Neural cell (in vitro differentiated cells): ENCODE data around the gene CAMK2D. TPM values are rescaled to one million over a fixed set of nuclear protein-coding genes. Genes with fewer than 3 reads are reported as not detected.

Experiments used
- H2AFZ ChIP-seq: fragments of 200-600, 300-800 bp; sonication (generic), shearing (Covaris generic); 2 replicates; pipeline ENCODE4 v1.6.0; 2014; ENCODE audit warnings: low read depth, mild to moderate bottlenecking, antibody characterized with exemption, low read length, moderate library complexity
- H3F3A ChIP-seq: fragments of 200-600 bp; shearing (Covaris generic); 2 replicates; pipeline ENCODE4 v1.6.1; 2016; ENCODE audit warnings: mild to moderate bottlenecking, moderate library complexity, mixed read lengths, antibody characterized with exemption, low read length; ENCODE audit not compliant: insufficient read depth, poor library complexity, severe bottlenecking
- H3K27ac ChIP-seq: fragments of 200-600, 300-800 bp; sonication (generic), shearing (Covaris generic); 2 replicates; pipeline ENCODE4 v1.5.1; 2014; ENCODE audit warnings: mild to moderate bottlenecking, low read length, moderate library complexity
- H3K27me3 ChIP-seq: fragments of 300-800, 200-600 bp; sonication (generic), shearing (Covaris generic); 2 replicates; pipeline ENCODE4 v1.6.0; 2014; ENCODE audit warnings: mild to moderate bottlenecking, low read depth, low read length, moderate library complexity; ENCODE audit not compliant: insufficient read depth
- H3K36me3 ChIP-seq: fragments of 300-800, 200-600 bp; sonication (generic), shearing (Covaris generic); 2 replicates; pipeline ENCODE4 v1.5.1; 2014; ENCODE audit warnings: mild to moderate bottlenecking, antibody characterized with exemption, low read length, moderate library complexity; ENCODE audit not compliant: insufficient read depth
- H3K4me2 ChIP-seq: fragments of 300-800, 200-600 bp; sonication (generic), shearing (Covaris generic); 2 replicates; pipeline ENCODE4 v1.6.0; 2014; ENCODE audit warnings: mild to moderate bottlenecking, low read length
- H3K4me3 ChIP-seq: fragments of 300-800, 200-600 bp; sonication (generic), shearing (Covaris generic); 2 replicates; pipeline ENCODE4 v1.5.1; 2014; ENCODE audit warnings: mild to moderate bottlenecking, low read length, moderate library complexity
- H3K79me2 ChIP-seq: fragments of 200-600 bp; shearing (Covaris generic); replicated peaks from 2 replicates; pipeline ENCODE4 v1.6.0; 2014; ENCODE audit warnings: mild to moderate bottlenecking, low read length, moderate library complexity; ENCODE audit not compliant: insufficient read depth
- H3K9ac ChIP-seq: fragments of 300-800, 200-600 bp; sonication (generic), shearing (Covaris generic); 2 replicates; pipeline ENCODE4 v1.6.1; 2016; ENCODE audit warnings: mild to moderate bottlenecking, low read length, mixed read lengths
- H3K9me2 ChIP-seq: fragments of 200-600 bp; shearing (Covaris generic); 2 replicates; pipeline ENCODE4 v1.6.1; 2016; ENCODE audit warnings: mild to moderate bottlenecking, low read length, mixed read lengths; ENCODE audit not compliant: insufficient read depth
- H3K9me3 ChIP-seq: fragments of 200-600, 300-800 bp; sonication (generic), shearing (Covaris generic); 2 replicates; pipeline ENCODE4 v1.6.1; 2016; ENCODE audit warnings: mild to moderate bottlenecking, mixed run types, low read length, moderate library complexity, mixed read lengths
- H4K20me1 ChIP-seq: fragments of 200-600 bp; shearing (Covaris generic); 2 replicates; pipeline ENCODE4 v1.6.1; 2016; ENCODE audit warnings: mild to moderate bottlenecking, mixed run types; ENCODE audit not compliant: insufficient read depth
- EP300 ChIP-seq: fragments of 450-650 bp; conservative IDR thresholded peaks from 2 replicates; pipeline ENCODE4 v1.6.1; 2014; ENCODE audit warnings: antibody characterized with exemption, mild to moderate bottlenecking, moderate library complexity; ENCODE audit not compliant: poor library complexity, severe bottlenecking
- EZH2 ChIP-seq: fragments of 200-600, 300-800 bp; shearing (Covaris generic), sonication (generic); IDR thresholded peaks from 2 replicates; pipeline ENCODE4 v1.6.1; 2014; ENCODE audit warnings: antibody characterized with exemption, low read length, borderline replicate concordance, mild to moderate bottlenecking; ENCODE audit not compliant: insufficient read depth, poor library complexity, severe bottlenecking
- MXI1 ChIP-seq: fragments of 450-650 bp; conservative IDR thresholded peaks from 2 replicates; pipeline ENCODE4 v1.6.1; 2014; ENCODE audit warnings: antibody characterized with exemption, mild to moderate bottlenecking; ENCODE audit not compliant: poor library complexity, severe bottlenecking
- POLR2AphosphoS5 ChIP-seq: IDR thresholded peaks from 2 replicates; pipeline ENCODE4 v1.6.1; 2012
- RAD21 ChIP-seq: fragments of 450-650 bp; conservative IDR thresholded peaks from 2 replicates; pipeline ENCODE4 v1.6.1; 2014; ENCODE audit warnings: antibody characterized with exemption, mild to moderate bottlenecking, moderate library complexity
- REST ChIP-seq: IDR thresholded peaks from 2 replicates; pipeline ENCODE4 v1.6.1; 2012; ENCODE audit warnings: borderline replicate concordance
- SMC3 ChIP-seq: fragments of 450-650 bp; conservative IDR thresholded peaks from 2 replicates; pipeline ENCODE4 v1.6.1; 2014; ENCODE audit warnings: antibody characterized with exemption, mild to moderate bottlenecking, moderate library complexity; ENCODE audit not compliant: poor library complexity
- TAF1 ChIP-seq: IDR thresholded peaks from 2 replicates; pipeline ENCODE4 v1.6.1; 2012; ENCODE audit warnings: low read depth
- polyA plus RNA-seq: library from polyadenylated mRNA; depleted of rRNA; stranded (reverse); fragments of >200 nt; gene quantifications from 2 replicates; pipeline ENCODE4 v1.2.3, GENCODE V29; 2014
- TF ChIP-seq, protein P1 (sequence below): fragments of 450-650 bp; IDR thresholded peaks from 2 replicates; pipeline ENCODE4 v1.5.1; 2014; ENCODE audit warnings: antibody characterized with exemption, mild to moderate bottlenecking, moderate library complexity; ENCODE audit not compliant: poor library complexity, severe bottlenecking

Gene CAMK2D
- polyA plus RNA-seq, 1 donor from 2014 or later = 27.1 TPM

GRCh38 chr4:113625902-113626301 lies 135.6 kb downstream of the CAMK2D start:
- Histone ChIP-seq H2AFZ (no peak overlapping the region), H3F3A (no peaks in the 10 kb centered on the region), H3K4me3 (no peak overlapping the region), H3K4me2 (no peak overlapping the region), H3K9me3 (no peaks in the 10 kb centered on the region), H3K9me2 (no peaks in the 10 kb centered on the region), H3K27me3 (no peaks in the 10 kb centered on the region), H4K20me1 (no peaks in the 10 kb centered on the region), H3K27ac (no peak overlapping the region), H3K36me3 (no peaks in the 10 kb centered on the region), H3K79me2 (no peaks in the 10 kb centered on the region), H3K9ac (no peak overlapping the region)
- TF ChIP-seq, protein P1, sequence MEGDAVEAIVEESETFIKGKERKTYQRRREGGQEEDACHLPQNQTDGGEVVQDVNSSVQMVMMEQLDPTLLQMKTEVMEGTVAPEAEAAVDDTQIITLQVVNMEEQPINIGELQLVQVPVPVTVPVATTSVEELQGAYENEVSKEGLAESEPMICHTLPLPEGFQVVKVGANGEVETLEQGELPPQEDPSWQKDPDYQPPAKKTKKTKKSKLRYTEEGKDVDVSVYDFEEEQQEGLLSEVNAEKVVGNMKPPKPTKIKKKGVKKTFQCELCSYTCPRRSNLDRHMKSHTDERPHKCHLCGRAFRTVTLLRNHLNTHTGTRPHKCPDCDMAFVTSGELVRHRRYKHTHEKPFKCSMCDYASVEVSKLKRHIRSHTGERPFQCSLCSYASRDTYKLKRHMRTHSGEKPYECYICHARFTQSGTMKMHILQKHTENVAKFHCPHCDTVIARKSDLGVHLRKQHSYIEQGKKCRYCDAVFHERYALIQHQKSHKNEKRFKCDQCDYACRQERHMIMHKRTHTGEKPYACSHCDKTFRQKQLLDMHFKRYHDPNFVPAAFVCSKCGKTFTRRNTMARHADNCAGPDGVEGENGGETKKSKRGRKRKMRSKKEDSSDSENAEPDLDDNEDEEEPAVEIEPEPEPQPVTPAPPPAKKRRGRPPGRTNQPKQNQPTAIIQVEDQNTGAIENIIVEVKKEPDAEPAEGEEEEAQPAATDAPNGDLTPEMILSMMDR = no peak
- no peak for TF ChIP-seq EZH2
- TF ChIP-seq SMC3 = no peak
- no peak for TF ChIP-seq POLR2AphosphoS5
- TF ChIP-seq RAD21 = no peak
- no peak for TF ChIP-seq TAF1
- TF ChIP-seq EP300 = no peak
- no peak for TF ChIP-seq MXI1
- TF ChIP-seq REST = no peak

- Histone ChIP-seq H3K27me3 (no peaks in the 10 kb centered on the region), H3K9ac (no peak overlapping the region), H4K20me1 (no peaks in the 10 kb centered on the region), H3F3A (no peaks in the 10 kb centered on the region), H3K4me2 (no peak overlapping the region), H3K27ac (no peak overlapping the region), H3K9me2 (no peaks in the 10 kb centered on the region), H3K4me3 (no peak overlapping the region), H3K36me3 (no peaks in the 10 kb centered on the region), H2AFZ (no peak overlapping the region), H3K9me3 (no peaks in the 10 kb centered on the region), H3K79me2 (no peaks in the 10 kb centered on the region)
- TF ChIP-seq POLR2AphosphoS5 = no peak
- TF ChIP-seq RAD21 = no peak
- TF ChIP-seq MXI1 = no peak
- TF ChIP-seq REST = no peak
- TF ChIP-seq EP300 = no peak
- TF ChIP-seq, protein P1 = no peak
- TF ChIP-seq SMC3 = no peak
Observed at GRCh38 chr4:113623274-113623894, 138.2 kb downstream of the CAMK2D start.
